Ishikawa (cell line): ENCODE results near the gene KCNQ4.

Experiments
- CEBPB ChIP-seq: IDR thresholded peaks from 2 replicates; pipeline ENCODE4 v1.6.1; 2012
- CREB1 ChIP-seq: IDR thresholded peaks from 2 replicates; pipeline ENCODE4 v1.6.1; 2012; ENCODE audit warnings: low read depth
- EGR1 ChIP-seq: IDR thresholded peaks from 2 replicates; pipeline ENCODE4 v1.6.1; 2012
- EP300 ChIP-seq: IDR thresholded peaks from 2 replicates; pipeline ENCODE4 v1.6.1; 2012; ENCODE audit warnings: borderline replicate concordance
- FOXM1 ChIP-seq: IDR thresholded peaks from 2 replicates; pipeline ENCODE4 v1.6.1; 2012; ENCODE audit warnings: low read depth, borderline replicate concordance
- MAX ChIP-seq: IDR thresholded peaks from 2 replicates; pipeline ENCODE4 v1.6.1; 2012
- NFIC ChIP-seq: IDR thresholded peaks from 2 replicates; pipeline ENCODE4 v1.6.1; 2012
- RAD21 ChIP-seq: IDR thresholded peaks from 2 replicates; pipeline ENCODE4 v1.6.1; 2012; ENCODE audit warnings: low read depth
- REST ChIP-seq: IDR thresholded peaks from 2 replicates; pipeline ENCODE4 v1.6.1; 2012; ENCODE audit warnings: low read depth, mild to moderate bottlenecking
- TAF1 ChIP-seq: IDR thresholded peaks from 2 replicates; pipeline ENCODE4 v1.6.1; 2012; ENCODE audit warnings: low read depth, mild to moderate bottlenecking
- TCF12 ChIP-seq: IDR thresholded peaks from 2 replicates; pipeline ENCODE4 v1.6.1; 2012; ENCODE audit warnings: low read depth
- TEAD4 ChIP-seq: IDR thresholded peaks from 2 replicates; pipeline ENCODE4 v1.6.1; 2012
- USF1 ChIP-seq: IDR thresholded peaks from 2 replicates; pipeline ENCODE4 v1.6.1; 2012
- YY1 ChIP-seq: IDR thresholded peaks from 2 replicates; pipeline ENCODE4 v1.6.1; 2012; ENCODE audit warnings: low read depth
- ZBTB7A ChIP-seq: IDR thresholded peaks from 2 replicates; pipeline ENCODE4 v1.6.1; 2012; ENCODE audit warnings: low read depth

Gene KCNQ4

GRCh38 chr1:40876436-40876761 is 92.8 kb downstream of the KCNQ4 start:
- TF ChIP-seq TEAD4 = no peak
- no peak for TF ChIP-seq NFIC
- TF ChIP-seq REST = no peak
- no peak for TF ChIP-seq YY1
- no peak for TF ChIP-seq CEBPB
- TF ChIP-seq USF1 = no peak
- TF ChIP-seq TCF12 = no peak
- no peak for TF ChIP-seq MAX
- TF ChIP-seq EGR1 = no peak
- TF ChIP-seq CREB1 = no peak

GRCh38 chr1:40876891-40877290 is 93.3 kb downstream of the KCNQ4 start:
- TF ChIP-seq MAX = no peak
- TF ChIP-seq TAF1 = no peak
- TF ChIP-seq CEBPB = no peak
- no peak for TF ChIP-seq TEAD4
- no peak for TF ChIP-seq CREB1
- TF ChIP-seq EGR1 = no peak
- TF ChIP-seq RAD21 = no peak
- TF ChIP-seq ZBTB7A = no peak
- TF ChIP-seq USF1 = no peak
- TF ChIP-seq FOXM1 = no peak
- no peak for TF ChIP-seq EP300
- no peak for TF ChIP-seq YY1
- TF ChIP-seq REST = no peak

- TF ChIP-seq REST (no peak), MAX (peak; percentile 55; the same call in 1 of the 2 replicates), USF1 (peak; percentile 86), EGR1 (no peak), FOXM1 (no peak), CREB1 (no peak), NFIC (peak; percentile 78), CEBPB (no peak), RAD21 (peak; percentile 27; the same call in 1 of the 2 replicates), EP300 (no peak; the same call in 1 of the 2 replicates), ZBTB7A (no peak), TCF12 (peak; percentile 40; the same call in 1 of the 2 replicates), YY1 (0 out of 2 replicates have a peak, but pooled peaks have one; percentile 51), TEAD4 (peak; percentile 62), TAF1 (no peak)
Observed at GRCh38 chr1:40877698-40878097, 94.1 kb downstream of the KCNQ4 start.

GRCh38 chr1:40878906-40879305 is 95.3 kb downstream of the KCNQ4 start:
- TF ChIP-seq NFIC (no peak), TAF1 (no peak), CREB1 (no peak), YY1 (no peak), ZBTB7A (no peak), CEBPB (no peak), TEAD4 (no peak), EP300 (no peak), EGR1 (no peak), TCF12 (no peak), MAX (no peak), FOXM1 (no peak), RAD21 (no peak), REST (no peak), USF1 (no peak)
